HG03280 (cell line): Measurements from ENCODE around the gene FAM9A.

Source experiments
- ATAC-seq: cut with Tn5 transposase; IDR thresholded peaks from one replicate; pipeline ENCODE4 v1.9.1; 2021; ENCODE audit warnings: mild to moderate bottlenecking, moderate library complexity; ENCODE audit not compliant: unreplicated experiment

FAM9A gene

GRCh38 chrX:8801041-8801599 lies at the start of gene FAM9A:
Gene FAM9A, minus strand, starts transcription at chrX:8801383. Its CDS starts 1,212 bp downstream, at chrX:8800171.
- ATAC-seq: no peak

GRCh38 chrX:8850478-8850877 lies 49.3 kb upstream of the FAM9A start:
- no peak for ATAC-seq

GRCh38 chrX:8849945-8850344 lies 48.8 kb upstream of the FAM9A start:
- ATAC-seq: no peak

GRCh38 chrX:8849458-8849857 lies 48.3 kb upstream of the FAM9A start:
- no peak for ATAC-seq

- no peak for ATAC-seq
These were observed 47.7 kb upstream of the FAM9A start for GRCh38 chrX:8848911-8849310.

- ATAC-seq: no peak
These were observed 47.3 kb upstream of the FAM9A start for GRCh38 chrX:8848441-8848840.

GRCh38 chrX:8847360-8847759 lies 46.2 kb upstream of the FAM9A start:
- no peak for ATAC-seq

- ATAC-seq: no peak
These were observed 45.1 kb upstream of the FAM9A start for GRCh38 chrX:8846266-8846665.

- no peak for ATAC-seq
These were observed 44.3 kb upstream of the FAM9A start for GRCh38 chrX:8845469-8845868.

- ATAC-seq: no peak
These were observed 43.9 kb upstream of the FAM9A start for GRCh38 chrX:8845060-8845459.

- ATAC-seq: no peak
These were observed 43.0 kb upstream of the FAM9A start for GRCh38 chrX:8844157-8844556.

- ATAC-seq: no peak
These were observed 40.7 kb upstream of the FAM9A start for GRCh38 chrX:8841911-8842310.

GRCh38 chrX:8834392-8834791 lies 33.2 kb upstream of the FAM9A start:
- ATAC-seq: no peak

GRCh38 chrX:8832582-8833378 lies 31.6 kb upstream of the FAM9A start:
- no peak for ATAC-seq

- no peak for ATAC-seq
These were observed 22.5 kb upstream of the FAM9A start for GRCh38 chrX:8823698-8824097.

GRCh38 chrX:8822002-8822401 lies 20.8 kb upstream of the FAM9A start:
- ATAC-seq: no peak

- no peak for ATAC-seq
These were observed 19.8 kb upstream of the FAM9A start for GRCh38 chrX:8820910-8821527.

- ATAC-seq: no peak
These were observed 14.4 kb upstream of the FAM9A start for GRCh38 chrX:8815460-8816065.

GRCh38 chrX:8813036-8813435 lies 11.9 kb upstream of the FAM9A start:
- ATAC-seq: no peak

GRCh38 chrX:8811611-8812010 lies 10.4 kb upstream of the FAM9A start:
- no peak for ATAC-seq

GRCh38 chrX:8808661-8809060 lies 7.5 kb upstream of the FAM9A start:
- ATAC-seq: no peak

GRCh38 chrX:8805974-8806373 lies 4.8 kb upstream of the FAM9A start:
- ATAC-seq: no peak
